Peyer's patch (tissue), 4 donors: ENCODE measurements around the gene LARP4B.

ENCODE experiments used
- CTCF ChIP-seq, 6 experiments: fragments of 450-650 bp in 4 of 6; fragments of 200-600 bp in 2 of 6; sonication (generic) in 1 of 6; IDR thresholded peaks; one replicate each; pipeline ENCODE4 v1.5.1; 2017 to 2019; ENCODE audit warnings: antibody characterized with exemption in 6 of 6, mild to moderate bottlenecking in 3 of 6, moderate library complexity in 1 of 6
- POLR2A ChIP-seq, 2 donors: fragments of 450-650 bp; IDR thresholded peaks; one replicate each; pipeline ENCODE4 v1.5.1; 2017; ENCODE audit warnings: antibody characterized with exemption in 2 of 2, mild to moderate bottlenecking in 2 of 2, moderate library complexity in 2 of 2

- TF ChIP-seq CTCF (IDR thresholded peaks at IDR 0.05): no peak
- TF ChIP-seq POLR2A (IDR thresholded peaks at IDR 0.05): no peak
Measured at GRCh38 chr10:851901-852300, 79.6 kb downstream of the LARP4B start.
